Measurements from ENCODE around the gene TBC1D9. TPM values are rescaled to one million over a fixed set of nuclear protein-coding genes. Genes with fewer than 3 reads are reported as not detected.

TBC1D9 gene
- not detected in 2 replicates for total RNA-seq (2014; rRNA removed; shearing (Covaris generic); ENCODE audit: low replicate concordance)

DNA sequence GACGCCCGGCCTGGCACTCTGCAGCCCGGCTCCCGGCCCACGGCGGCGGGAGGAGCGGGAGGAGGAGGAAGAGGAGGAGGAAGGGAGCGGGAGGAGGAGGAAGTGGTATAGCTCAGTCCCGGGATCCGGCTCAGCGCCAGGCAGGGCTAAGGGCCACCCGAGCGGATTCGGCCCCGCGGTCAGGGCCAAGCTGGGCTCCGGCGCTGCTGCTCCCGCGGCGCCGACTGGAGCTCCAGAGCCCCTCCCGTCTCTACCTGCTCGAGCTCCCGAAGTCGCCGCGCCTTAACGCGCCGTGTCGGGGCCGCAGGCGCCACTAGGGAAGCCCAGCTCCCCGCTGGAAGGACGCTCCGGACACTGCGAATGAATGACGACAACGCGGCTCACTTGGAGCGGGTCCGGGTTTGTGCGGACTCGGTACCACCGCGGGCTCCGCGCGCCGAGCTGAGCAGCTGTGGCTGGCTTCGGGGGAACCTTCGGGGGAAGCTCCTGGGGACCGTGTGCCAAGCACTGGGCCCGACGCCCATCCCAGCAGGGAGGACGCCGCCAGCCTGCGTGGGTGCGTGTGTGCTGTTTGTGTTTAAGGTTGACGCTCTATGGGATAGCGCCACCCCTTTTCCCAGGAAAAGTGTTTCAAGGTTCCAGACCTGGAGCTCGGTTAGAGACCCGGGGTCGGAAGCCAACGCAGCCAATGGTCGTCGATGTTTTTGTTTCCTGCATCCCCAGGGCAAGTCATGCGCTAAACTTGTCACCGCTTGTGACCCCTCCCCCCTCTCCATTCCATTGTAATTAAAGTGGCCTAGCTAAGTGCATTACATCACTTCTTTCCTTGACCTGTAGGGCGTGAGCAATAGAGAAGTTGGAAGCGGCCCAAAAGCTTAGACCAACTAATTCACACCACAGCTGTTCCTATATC, at the start of gene TBC1D9:
TBC1D9 (minus strand) TSS at position 67 of the 913 bp plus-strand sequence. CDS start 340 bp downstream, outside the sequence.
- no peak for DNase-seq
- Histone ChIP-seq H3K4me2 (ENCODE audit: low read depth, low read length, poor library complexity, severe bottlenecking) (peak within 1 kb of the TSS; percentile 57), H3K4me1 (ENCODE audit: low read length) (no peaks in the 10 kb centered on the region; the same call in 1 of the 2 replicates), H3K4me3 (ENCODE audit: low read length) (peak within 1 kb of the TSS; percentile 52), H2AFZ (ENCODE audit: low read length) (peak within 1 kb of the TSS; percentile 28; the same call in 1 of the 2 replicates), H4K20me1 (ENCODE audit: insufficient read depth, low read depth, low read length) (no peaks in the 10 kb centered on the region), H3K27ac (ENCODE audit: low read length) (no peak within 1 kb of the TSS), H3K9ac (ENCODE audit: low read length) (0 out of 2 replicates have a peak within 1 kb of the TSS, but pooled peaks have one; percentile 20), H3K79me2 (ENCODE audit: low read length) (no peaks in the 10 kb centered on the region), H3K36me3 (ENCODE audit: insufficient read depth, low read length) (no peaks in the 10 kb centered on the region), H3K27me3 (ENCODE audit: low read length) (no peaks in the 10 kb centered on the region), H3K9me2 (replicated peaks; ENCODE audit: insufficient read depth, low read length) (no peaks in the 10 kb centered on the region), H3K9me3 (ENCODE audit: low read length) (no peaks in the 10 kb centered on the region)

DNA sequence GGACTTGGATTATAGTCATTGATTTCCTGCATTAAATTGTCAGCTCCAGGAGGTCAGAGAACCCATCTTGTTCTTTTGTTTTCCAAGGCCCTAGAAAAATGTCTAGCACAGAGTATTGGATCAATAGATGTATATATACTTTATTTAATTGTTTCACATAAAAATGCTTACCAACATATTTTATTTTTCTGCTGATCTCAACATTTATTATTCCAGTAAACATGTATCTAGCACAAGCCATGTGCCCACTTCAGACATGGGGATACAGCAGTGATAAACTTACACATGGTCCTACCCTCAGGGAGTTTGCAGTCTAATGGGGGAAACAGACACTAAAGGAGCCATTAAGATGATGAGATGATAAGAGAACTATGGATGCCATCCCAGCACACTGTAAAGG, 49.1 kb upstream of the TBC1D9 start:
- H3K9ac ChIP-seq (ENCODE audit: low read length): no peak overlapping the region
- H2AFZ ChIP-seq (ENCODE audit: low read length): no peak overlapping the region
- no peaks in the 10 kb centered on the region for H3K9me3 ChIP-seq (ENCODE audit: low read length)
- no peaks in the 10 kb centered on the region for H4K20me1 ChIP-seq (ENCODE audit: insufficient read depth, low read depth, low read length)
- no peak overlapping the region for H3K4me3 ChIP-seq (ENCODE audit: low read length)
- H3K27me3 ChIP-seq (ENCODE audit: low read length): no peaks in the 10 kb centered on the region
- H3K79me2 ChIP-seq (ENCODE audit: low read length): no peaks in the 10 kb centered on the region
- H3K4me1 ChIP-seq (ENCODE audit: low read length): peaks cover 22% of the 10 kb centered on the region
- H3K4me2 ChIP-seq (ENCODE audit: low read depth, low read length, poor library complexity, severe bottlenecking): no peak overlapping the region
- DNase-seq: no peak
- no peaks in the 10 kb centered on the region for H3K36me3 ChIP-seq (ENCODE audit: insufficient read depth, low read length)
- no peaks in the 10 kb centered on the region for H3K9me2 ChIP-seq (replicated peaks; ENCODE audit: insufficient read depth, low read length)
- H3K27ac ChIP-seq (ENCODE audit: low read length): no peak overlapping the region

DNA sequence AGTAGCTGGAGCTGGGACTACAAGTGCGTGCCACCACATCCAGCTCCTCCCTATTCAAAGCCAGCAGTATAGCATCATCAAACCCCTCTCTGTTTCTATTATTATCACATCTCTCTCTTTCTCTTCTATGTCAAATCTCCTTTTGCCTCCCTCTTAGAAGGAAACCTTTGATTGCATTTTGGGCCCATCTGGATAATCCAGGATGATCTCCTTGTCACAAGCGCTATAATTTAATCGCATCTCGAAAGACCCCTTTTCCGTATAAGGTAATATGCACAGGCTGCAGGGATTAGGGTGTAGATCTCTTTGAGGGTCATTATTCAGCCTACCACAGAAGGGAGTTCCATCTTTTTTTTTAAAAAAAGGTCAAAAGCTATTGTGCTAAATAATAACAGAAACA, 46.4 kb upstream of the TBC1D9 start:
- H3K4me2 ChIP-seq (ENCODE audit: low read depth, low read length, poor library complexity, severe bottlenecking): no peak overlapping the region
- no peaks in the 10 kb centered on the region for H3K27me3 ChIP-seq (ENCODE audit: low read length)
- no peaks in the 10 kb centered on the region for H3K9me3 ChIP-seq (ENCODE audit: low read length)
- H3K79me2 ChIP-seq (ENCODE audit: low read length): no peaks in the 10 kb centered on the region
- H3K36me3 ChIP-seq (ENCODE audit: insufficient read depth, low read length): no peaks in the 10 kb centered on the region
- no peaks in the 10 kb centered on the region for H4K20me1 ChIP-seq (ENCODE audit: insufficient read depth, low read depth, low read length)
- no peak overlapping the region for H2AFZ ChIP-seq (ENCODE audit: low read length)
- peaks cover 13% of the 10 kb centered on the region for H3K4me1 ChIP-seq (ENCODE audit: low read length)
- no peak overlapping the region for H3K9ac ChIP-seq (ENCODE audit: low read length)
- no peaks in the 10 kb centered on the region for H3K9me2 ChIP-seq (replicated peaks; ENCODE audit: insufficient read depth, low read length)
- no peak overlapping the region for H3K27ac ChIP-seq (ENCODE audit: low read length)
- DNase-seq: no peak
- H3K4me3 ChIP-seq (ENCODE audit: low read length): no peak overlapping the region

DNA sequence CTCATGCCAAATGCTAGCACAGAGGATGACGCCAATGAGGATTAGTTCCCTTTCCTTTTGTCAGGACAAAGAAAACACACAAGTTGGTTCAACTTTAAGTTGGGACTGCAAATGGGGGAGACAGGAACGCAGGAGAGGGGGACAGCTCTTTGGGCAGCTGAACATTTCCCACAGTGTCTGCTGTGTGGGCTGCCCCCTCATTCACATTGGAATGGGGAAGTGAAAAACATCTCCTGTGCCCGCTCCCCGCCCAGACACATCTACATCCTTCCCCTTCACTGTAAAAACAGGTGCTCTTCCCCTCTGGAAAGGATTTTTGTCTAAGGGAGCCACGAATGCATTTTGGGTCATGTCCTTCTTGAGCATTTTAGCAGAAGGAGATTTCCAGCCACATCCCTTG, 44.5 kb upstream of the TBC1D9 start:
- Histone ChIP-seq H3K9ac (ENCODE audit: low read length) (no peak overlapping the region), H3K4me2 (ENCODE audit: low read depth, low read length, poor library complexity, severe bottlenecking) (no peak overlapping the region), H3K27me3 (ENCODE audit: low read length) (no peaks in the 10 kb centered on the region), H3K4me3 (ENCODE audit: low read length) (no peak overlapping the region), H3K79me2 (ENCODE audit: low read length) (no peaks in the 10 kb centered on the region), H4K20me1 (ENCODE audit: insufficient read depth, low read depth, low read length) (no peaks in the 10 kb centered on the region), H3K9me3 (ENCODE audit: low read length) (no peaks in the 10 kb centered on the region), H3K27ac (ENCODE audit: low read length) (no peak overlapping the region), H3K4me1 (ENCODE audit: low read length) (peaks cover 5% of the 10 kb centered on the region; the same call in 1 of the 2 replicates), H2AFZ (ENCODE audit: low read length) (no peak overlapping the region), H3K36me3 (ENCODE audit: insufficient read depth, low read length) (no peaks in the 10 kb centered on the region), H3K9me2 (replicated peaks; ENCODE audit: insufficient read depth, low read length) (no peaks in the 10 kb centered on the region)
- DNase-seq: no peak

DNA sequence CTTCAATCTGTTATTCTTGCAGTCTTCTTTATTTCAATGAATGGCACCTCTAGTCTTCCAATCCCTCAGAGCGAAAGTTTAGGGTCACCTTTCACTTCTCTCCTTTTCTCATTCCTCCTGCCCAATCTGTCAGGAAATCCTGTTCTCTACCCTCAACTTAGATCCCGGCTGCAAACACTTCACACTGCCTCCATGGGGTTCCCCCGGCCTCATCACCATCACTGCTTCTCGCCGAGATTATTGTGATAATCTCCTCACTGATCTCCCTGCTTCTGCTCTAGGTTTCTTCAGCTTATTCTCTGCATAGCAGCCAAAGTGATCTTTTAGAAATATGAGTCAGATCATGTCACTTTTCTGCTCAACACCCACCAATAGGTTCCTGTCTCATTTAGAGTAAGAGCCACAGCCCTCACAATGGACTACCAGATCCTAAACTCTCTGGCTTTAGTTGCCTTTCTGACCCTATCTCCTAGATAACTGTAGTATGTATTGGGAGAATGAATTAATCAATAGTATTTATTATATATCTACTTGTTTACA, 43.6 kb upstream of the TBC1D9 start:
- Histone ChIP-seq H3K9me2 (replicated peaks; ENCODE audit: insufficient read depth, low read length) (no peaks in the 10 kb centered on the region), H3K4me3 (ENCODE audit: low read length) (no peak overlapping the region), H3K79me2 (ENCODE audit: low read length) (no peaks in the 10 kb centered on the region), H3K4me2 (ENCODE audit: low read depth, low read length, poor library complexity, severe bottlenecking) (no peak overlapping the region), H3K9me3 (ENCODE audit: low read length) (no peaks in the 10 kb centered on the region), H4K20me1 (ENCODE audit: insufficient read depth, low read depth, low read length) (no peaks in the 10 kb centered on the region), H3K27me3 (ENCODE audit: low read length) (no peaks in the 10 kb centered on the region), H3K27ac (ENCODE audit: low read length) (no peak overlapping the region), H3K9ac (ENCODE audit: low read length) (no peak overlapping the region), H3K4me1 (ENCODE audit: low read length) (peaks cover 5% of the 10 kb centered on the region; the same call in 1 of the 2 replicates), H2AFZ (ENCODE audit: low read length) (no peak overlapping the region), H3K36me3 (ENCODE audit: insufficient read depth, low read length) (no peaks in the 10 kb centered on the region)
- no peak for DNase-seq

DNA sequence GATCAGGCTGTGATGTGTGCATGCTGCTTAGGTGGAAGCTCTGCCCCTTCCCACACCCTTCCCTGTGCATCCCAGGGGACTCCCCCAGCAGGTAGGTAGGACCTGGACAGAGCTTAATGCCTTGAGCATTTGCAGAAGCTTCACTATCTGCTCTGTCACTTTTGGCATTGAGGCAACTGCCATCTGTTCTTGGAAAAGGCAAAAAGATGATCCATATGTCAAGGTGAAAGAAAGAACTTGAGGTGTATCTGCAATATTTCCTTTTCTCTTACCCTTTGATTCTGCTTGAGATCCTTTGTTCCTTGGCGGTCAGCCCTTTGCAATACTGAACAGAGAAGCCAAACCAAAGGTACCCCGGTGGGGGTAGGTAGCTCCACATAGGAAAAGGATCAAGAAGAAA, 37.1 kb upstream of the TBC1D9 start:
- Histone ChIP-seq H3K27me3 (ENCODE audit: low read length) (no peaks in the 10 kb centered on the region), H3K4me1 (ENCODE audit: low read length) (peaks cover 28% of the 10 kb centered on the region), H3K36me3 (ENCODE audit: insufficient read depth, low read length) (no peaks in the 10 kb centered on the region), H2AFZ (ENCODE audit: low read length) (no peak overlapping the region), H3K9me3 (ENCODE audit: low read length) (no peaks in the 10 kb centered on the region), H3K9ac (ENCODE audit: low read length) (no peak overlapping the region), H3K27ac (ENCODE audit: low read length) (no peak overlapping the region), H3K4me2 (ENCODE audit: low read depth, low read length, poor library complexity, severe bottlenecking) (no peak overlapping the region), H3K9me2 (replicated peaks; ENCODE audit: insufficient read depth, low read length) (no peaks in the 10 kb centered on the region), H3K79me2 (ENCODE audit: low read length) (no peaks in the 10 kb centered on the region), H4K20me1 (ENCODE audit: insufficient read depth, low read depth, low read length) (no peaks in the 10 kb centered on the region), H3K4me3 (ENCODE audit: low read length) (no peak overlapping the region)
- no peak for DNase-seq

DNA sequence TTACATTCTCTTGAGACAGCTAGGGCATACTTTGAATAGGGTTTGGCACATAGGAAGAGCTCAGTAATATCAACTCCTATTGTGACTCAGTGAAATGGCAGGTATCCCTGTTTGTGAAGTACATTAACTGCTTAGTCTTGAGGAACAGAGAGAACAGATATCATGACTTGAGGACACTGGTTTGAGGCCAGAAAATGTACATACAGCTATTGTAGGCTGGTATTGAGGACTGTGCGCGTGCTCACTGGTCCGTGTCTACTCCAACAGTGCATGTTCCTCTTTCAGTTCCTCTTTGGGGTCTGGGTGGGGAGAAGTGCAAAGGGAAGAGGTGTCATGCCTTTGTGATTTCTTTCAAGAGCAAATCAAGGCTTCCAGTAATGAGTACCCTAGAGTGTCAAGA, 34.6 kb upstream of the TBC1D9 start:
- Histone ChIP-seq H3K4me1 (ENCODE audit: low read length) (peaks cover 28% of the 10 kb centered on the region), H3K27ac (ENCODE audit: low read length) (peak overlapping the region; percentile 56)

DNA sequence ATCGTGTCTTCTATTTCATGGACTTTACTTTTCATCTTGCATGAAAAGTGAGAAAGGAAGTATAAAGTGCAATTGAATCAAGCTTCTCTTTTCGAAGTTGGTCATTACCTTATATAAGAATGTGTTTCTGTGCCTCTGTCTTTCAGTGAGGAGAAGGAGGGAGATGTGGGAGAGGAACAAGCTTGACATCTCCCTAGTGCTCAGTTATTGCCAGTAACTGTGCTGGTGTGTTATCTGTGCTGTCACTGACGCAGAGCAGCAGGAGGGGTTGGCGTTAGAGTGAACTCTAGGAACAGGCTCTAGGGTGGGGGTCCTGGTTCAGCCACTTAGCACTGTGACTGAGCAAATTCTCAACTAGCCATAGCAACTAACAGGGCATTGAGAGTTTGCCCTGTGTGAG, 34.0 kb upstream of the TBC1D9 start:
- Histone ChIP-seq H3K36me3 (ENCODE audit: insufficient read depth, low read length) (no peaks in the 10 kb centered on the region), H3K4me3 (ENCODE audit: low read length) (no peak overlapping the region), H3K27me3 (ENCODE audit: low read length) (no peaks in the 10 kb centered on the region), H2AFZ (ENCODE audit: low read length) (no peak overlapping the region), H3K9me3 (ENCODE audit: low read length) (no peaks in the 10 kb centered on the region), H3K4me1 (ENCODE audit: low read length) (peaks cover 28% of the 10 kb centered on the region), H4K20me1 (ENCODE audit: insufficient read depth, low read depth, low read length) (no peaks in the 10 kb centered on the region), H3K79me2 (ENCODE audit: low read length) (no peaks in the 10 kb centered on the region), H3K9ac (ENCODE audit: low read length) (no peak overlapping the region), H3K27ac (ENCODE audit: low read length) (peak overlapping the region; percentile 56), H3K9me2 (replicated peaks; ENCODE audit: insufficient read depth, low read length) (no peaks in the 10 kb centered on the region), H3K4me2 (ENCODE audit: low read depth, low read length, poor library complexity, severe bottlenecking) (peak overlapping the region; percentile 54)
- no peak for DNase-seq

More for the DNA sequence above, 34.6 kb upstream of the TBC1D9 start:
- H3K27me3 ChIP-seq (ENCODE audit: low read length): no peaks in the 10 kb centered on the region
- peak; percentile 90 for DNase-seq
- H3K9ac ChIP-seq (ENCODE audit: low read length): no peak overlapping the region
- H3K79me2 ChIP-seq (ENCODE audit: low read length): no peaks in the 10 kb centered on the region
- H3K9me3 ChIP-seq (ENCODE audit: low read length): no peaks in the 10 kb centered on the region
- H3K9me2 ChIP-seq (replicated peaks; ENCODE audit: insufficient read depth, low read length): no peaks in the 10 kb centered on the region
- peak overlapping the region; percentile 54 for H3K4me2 ChIP-seq (ENCODE audit: low read depth, low read length, poor library complexity, severe bottlenecking)
- H3K4me3 ChIP-seq (ENCODE audit: low read length): peak overlapping the region; percentile 4; the same call in 1 of the 2 replicates
- H3K36me3 ChIP-seq (ENCODE audit: insufficient read depth, low read length): no peaks in the 10 kb centered on the region
- no peaks in the 10 kb centered on the region for H4K20me1 ChIP-seq (ENCODE audit: insufficient read depth, low read depth, low read length)
- no peak overlapping the region for H2AFZ ChIP-seq (ENCODE audit: low read length)
